ENCODE results near the gene ARL16.

- TF ChIP-seq, protein P1, sequence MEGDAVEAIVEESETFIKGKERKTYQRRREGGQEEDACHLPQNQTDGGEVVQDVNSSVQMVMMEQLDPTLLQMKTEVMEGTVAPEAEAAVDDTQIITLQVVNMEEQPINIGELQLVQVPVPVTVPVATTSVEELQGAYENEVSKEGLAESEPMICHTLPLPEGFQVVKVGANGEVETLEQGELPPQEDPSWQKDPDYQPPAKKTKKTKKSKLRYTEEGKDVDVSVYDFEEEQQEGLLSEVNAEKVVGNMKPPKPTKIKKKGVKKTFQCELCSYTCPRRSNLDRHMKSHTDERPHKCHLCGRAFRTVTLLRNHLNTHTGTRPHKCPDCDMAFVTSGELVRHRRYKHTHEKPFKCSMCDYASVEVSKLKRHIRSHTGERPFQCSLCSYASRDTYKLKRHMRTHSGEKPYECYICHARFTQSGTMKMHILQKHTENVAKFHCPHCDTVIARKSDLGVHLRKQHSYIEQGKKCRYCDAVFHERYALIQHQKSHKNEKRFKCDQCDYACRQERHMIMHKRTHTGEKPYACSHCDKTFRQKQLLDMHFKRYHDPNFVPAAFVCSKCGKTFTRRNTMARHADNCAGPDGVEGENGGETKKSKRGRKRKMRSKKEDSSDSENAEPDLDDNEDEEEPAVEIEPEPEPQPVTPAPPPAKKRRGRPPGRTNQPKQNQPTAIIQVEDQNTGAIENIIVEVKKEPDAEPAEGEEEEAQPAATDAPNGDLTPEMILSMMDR (IDR thresholded peaks at IDR 0.05; ENCODE audit: low read length): no peak
- no peak for TF ChIP-seq EZH2 (optimal IDR thresholded peaks at IDR 0.05; ENCODE audit: low read depth, low read length)
- no peak for TF ChIP-seq EZH2phosphoT487 (IDR thresholded peaks at IDR 0.05; ENCODE audit: low read length)
Measured at GRCh38 chr17:81652906-81653771, 30.5 kb downstream of the ARL16 start.
